ENCODE data around the gene GTF3C1. TPM values are rescaled to one million over a fixed set of nuclear protein-coding genes. Genes with fewer than 3 reads are reported as not detected.
A peak's percentile ranks its signal among the peaks of the same experiment; 100 is the strongest.

Gene GTF3C1
- total RNA-seq, 2 donors from 2014 or later: 64.0 to 77.2 TPM

DNA sequence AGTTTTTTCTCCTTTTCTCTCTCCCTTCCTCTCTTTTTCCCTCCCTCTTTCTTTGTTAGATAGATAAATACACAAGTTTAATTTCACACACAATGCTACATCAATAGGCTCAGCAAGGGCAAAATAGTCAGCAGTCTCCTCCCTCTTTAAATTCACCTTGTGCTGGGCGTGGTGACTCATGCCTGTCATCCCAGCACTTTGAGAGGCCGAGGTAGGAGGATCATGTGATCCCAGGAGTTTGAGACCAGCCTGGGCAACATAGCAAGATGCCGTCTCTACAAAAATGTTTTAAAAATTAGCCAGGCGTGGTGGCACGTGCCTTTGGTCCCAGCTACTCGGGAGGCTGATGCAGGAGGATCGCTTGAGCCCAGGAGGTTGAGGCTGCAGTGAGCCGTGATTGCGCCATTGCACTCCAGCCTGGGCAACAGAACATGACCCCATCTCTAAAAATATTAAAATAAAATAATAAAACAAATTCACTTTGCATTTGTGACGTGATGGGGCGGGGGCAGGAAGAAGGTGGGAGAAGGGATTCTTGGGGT is 120.3 kb downstream of the GTF3C1 start:
- H3K36me3 ChIP-seq: no peaks in the 10 kb centered on the region
- H3K27me3 ChIP-seq: no peaks in the 10 kb centered on the region
- TF ChIP-seq, protein P1, sequence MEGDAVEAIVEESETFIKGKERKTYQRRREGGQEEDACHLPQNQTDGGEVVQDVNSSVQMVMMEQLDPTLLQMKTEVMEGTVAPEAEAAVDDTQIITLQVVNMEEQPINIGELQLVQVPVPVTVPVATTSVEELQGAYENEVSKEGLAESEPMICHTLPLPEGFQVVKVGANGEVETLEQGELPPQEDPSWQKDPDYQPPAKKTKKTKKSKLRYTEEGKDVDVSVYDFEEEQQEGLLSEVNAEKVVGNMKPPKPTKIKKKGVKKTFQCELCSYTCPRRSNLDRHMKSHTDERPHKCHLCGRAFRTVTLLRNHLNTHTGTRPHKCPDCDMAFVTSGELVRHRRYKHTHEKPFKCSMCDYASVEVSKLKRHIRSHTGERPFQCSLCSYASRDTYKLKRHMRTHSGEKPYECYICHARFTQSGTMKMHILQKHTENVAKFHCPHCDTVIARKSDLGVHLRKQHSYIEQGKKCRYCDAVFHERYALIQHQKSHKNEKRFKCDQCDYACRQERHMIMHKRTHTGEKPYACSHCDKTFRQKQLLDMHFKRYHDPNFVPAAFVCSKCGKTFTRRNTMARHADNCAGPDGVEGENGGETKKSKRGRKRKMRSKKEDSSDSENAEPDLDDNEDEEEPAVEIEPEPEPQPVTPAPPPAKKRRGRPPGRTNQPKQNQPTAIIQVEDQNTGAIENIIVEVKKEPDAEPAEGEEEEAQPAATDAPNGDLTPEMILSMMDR (IDR thresholded peaks at IDR 0.05): no peak
- no peaks in the 10 kb centered on the region for H3K9me3 ChIP-seq
- no peak overlapping the region for H3K4me3 ChIP-seq
- no peaks in the 10 kb centered on the region for H3K4me1 ChIP-seq
- no peak overlapping the region for H3K27ac ChIP-seq
- peak; percentile 16 for DNase-seq (ENCODE audit: low spot score)

GRCh38 chr16:27428026-27428785 is 121.5 kb downstream of the GTF3C1 start:
- no peaks in the 10 kb centered on the region for H3K4me1 ChIP-seq
- DNase-seq (ENCODE audit: low spot score): peak; percentile 36
- H3K36me3 ChIP-seq: no peaks in the 10 kb centered on the region
- no peaks in the 10 kb centered on the region for H3K27me3 ChIP-seq
- no peak overlapping the region for H3K4me3 ChIP-seq
- TF ChIP-seq, protein P1 (IDR thresholded peaks at IDR 0.05): no peak
- no peak overlapping the region for H3K27ac ChIP-seq
- peaks cover 0 to 3% of the 10 kb centered on the region in 2 donors for H3K9me3 ChIP-seq

DNA sequence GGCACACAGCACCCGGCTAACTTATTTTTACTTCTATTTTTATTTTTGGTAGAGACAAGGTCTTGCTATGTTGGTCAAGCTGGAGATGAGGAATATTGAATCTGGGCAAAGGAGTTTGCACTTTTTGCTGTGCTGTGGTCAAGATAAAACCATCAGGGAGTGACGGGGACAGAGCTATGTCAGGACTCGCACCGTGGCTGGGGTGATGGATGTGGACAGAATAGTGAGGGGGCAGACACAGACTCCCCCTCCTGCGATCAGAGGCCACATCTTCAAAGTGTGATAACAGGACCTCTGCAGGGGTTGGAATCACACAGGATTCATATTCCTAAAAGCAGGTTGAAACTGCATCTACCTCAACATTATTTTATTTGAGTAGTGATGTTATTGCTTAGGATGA is 122.2 kb downstream of the GTF3C1 start:
- TF ChIP-seq, protein P1 (IDR thresholded peaks at IDR 0.05): no peak

DNA sequence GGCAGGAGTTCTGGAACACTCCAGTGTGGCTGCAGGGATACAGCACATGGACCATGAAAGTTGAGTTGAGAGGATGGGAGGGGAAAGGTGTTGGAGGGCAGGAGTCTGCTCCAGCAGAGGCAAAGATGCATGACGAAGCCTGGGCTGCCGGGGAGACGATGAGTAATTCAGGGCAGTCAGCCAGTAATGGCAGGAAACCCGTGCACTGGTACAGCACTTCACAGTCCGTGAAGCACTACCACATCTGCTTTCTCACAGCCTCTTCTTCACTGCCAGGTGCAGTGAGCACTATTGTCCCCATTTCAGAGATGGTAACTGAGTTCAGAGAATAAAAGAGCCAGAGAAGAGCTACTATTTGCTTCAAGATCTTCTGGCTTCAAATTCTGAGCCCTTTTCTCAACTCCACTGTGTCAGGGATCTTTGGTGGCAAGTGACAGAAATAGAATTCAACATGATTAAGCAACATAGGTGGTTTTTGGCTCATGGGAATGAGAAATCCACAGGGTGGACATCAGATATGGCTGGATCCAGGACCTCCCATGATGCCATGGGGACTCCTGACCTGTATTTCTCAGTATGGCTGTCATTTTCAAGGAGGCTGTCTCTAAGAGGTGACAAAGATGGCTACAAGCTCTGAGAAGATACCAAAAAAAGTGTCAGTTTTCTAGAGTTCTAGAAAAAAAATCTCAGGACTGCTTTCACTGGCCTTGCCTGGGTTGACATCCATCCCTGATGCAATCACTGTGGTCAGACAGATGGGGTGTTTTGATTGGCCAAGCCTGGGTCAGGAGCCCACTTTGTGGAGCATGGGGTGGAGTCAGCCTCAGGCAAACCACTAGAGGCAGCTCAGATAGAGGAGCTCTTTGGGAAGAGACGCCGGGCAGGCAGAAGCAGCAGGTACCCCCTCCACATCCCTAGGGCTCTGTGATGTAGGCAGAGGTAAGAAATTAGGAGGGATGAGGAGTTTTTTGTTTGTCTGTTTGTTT is 123.0 kb downstream of the GTF3C1 start:
- DNase-seq (ENCODE audit: low spot score): peak; percentile 60
- H3K27ac ChIP-seq: no peak overlapping the region
- TF ChIP-seq, protein P1 (IDR thresholded peaks at IDR 0.05): no peak

More for the DNA sequence above, 122.2 kb downstream of the GTF3C1 start:
- peak; percentile 11 for DNase-seq (ENCODE audit: low spot score)
- H3K27me3 ChIP-seq: no peaks in the 10 kb centered on the region
- no peak overlapping the region for H3K4me3 ChIP-seq
- H3K36me3 ChIP-seq: no peaks in the 10 kb centered on the region
- peaks cover 0 to 9% of the 10 kb centered on the region in 2 donors for H3K9me3 ChIP-seq
- no peaks in the 10 kb centered on the region for H3K4me1 ChIP-seq
- no peak overlapping the region for H3K27ac ChIP-seq

GRCh38 chr16:27425961-27426360 is 123.8 kb downstream of the GTF3C1 start:
- no peaks in the 10 kb centered on the region for H3K36me3 ChIP-seq
- H3K9me3 ChIP-seq: peaks cover 0 to 22% of the 10 kb centered on the region in 2 donors
- TF ChIP-seq, protein P1 (IDR thresholded peaks at IDR 0.05): no peak
- no peak overlapping the region for H3K27ac ChIP-seq
- H3K4me3 ChIP-seq: no peak overlapping the region
- H3K27me3 ChIP-seq: no peaks in the 10 kb centered on the region
- DNase-seq (ENCODE audit: low spot score): peak; percentile 1
- H3K4me1 ChIP-seq: no peaks in the 10 kb centered on the region

More for the DNA sequence above, 123.0 kb downstream of the GTF3C1 start:
- Histone ChIP-seq H3K9me3 (peaks cover 0 to 17% of the 10 kb centered on the region in 2 donors), H3K4me1 (no peaks in the 10 kb centered on the region), H3K27me3 (no peaks in the 10 kb centered on the region), H3K4me3 (no peak overlapping the region), H3K36me3 (no peaks in the 10 kb centered on the region)

Data from right atrium auricular region (tissue), 2 donors.